Activated gamma-delta T cell (primary cell): ENCODE results near the gene B4GALNT3.

Experiments
- DNase-seq: peaks from one replicate; lab custom pipeline; 2025; lab: John Stamatoyannopoulos, UW

The B4GALNT3 gene

DNA sequence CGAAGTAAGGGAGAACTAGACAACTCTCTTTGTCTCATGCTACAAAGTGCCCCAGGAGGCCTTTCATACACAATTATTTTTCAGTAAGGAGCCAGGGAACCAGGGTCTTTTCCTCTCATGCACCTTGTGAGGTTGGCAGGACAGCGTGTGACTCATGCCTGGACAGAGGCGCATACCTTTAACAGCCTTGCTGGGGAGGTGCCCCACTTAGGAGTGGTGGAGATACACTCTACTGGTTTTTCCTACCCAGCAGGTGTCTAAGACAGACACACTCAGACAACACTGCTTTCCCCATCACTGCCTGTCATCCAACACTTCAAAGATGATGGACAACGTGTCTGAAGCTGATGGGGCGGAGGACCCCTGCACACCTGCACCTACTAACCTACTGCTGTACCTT is 49.1 kb downstream of the B4GALNT3 start:
- DNase-seq = no peak

DNA sequence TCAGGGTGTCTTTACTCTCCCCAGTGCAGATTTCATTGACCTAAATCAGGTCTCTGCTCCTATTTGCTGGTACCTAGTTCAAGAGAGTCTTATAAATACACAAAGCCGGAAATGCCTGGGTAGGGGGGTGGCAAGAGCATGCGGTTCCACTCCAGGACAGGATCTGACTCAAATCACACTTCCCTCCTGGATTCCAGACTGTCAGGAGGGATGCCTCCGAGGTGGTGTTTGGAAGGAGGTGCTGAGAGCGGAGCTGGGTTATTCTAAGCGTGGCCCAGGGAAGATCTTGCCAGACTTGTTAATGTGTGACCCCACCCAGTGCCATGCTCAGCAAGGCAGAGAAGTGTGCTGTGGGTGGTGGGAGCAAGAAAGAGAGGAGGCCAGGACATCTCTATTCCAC is 49.8 kb downstream of the B4GALNT3 start:
- no peak for DNase-seq

DNA sequence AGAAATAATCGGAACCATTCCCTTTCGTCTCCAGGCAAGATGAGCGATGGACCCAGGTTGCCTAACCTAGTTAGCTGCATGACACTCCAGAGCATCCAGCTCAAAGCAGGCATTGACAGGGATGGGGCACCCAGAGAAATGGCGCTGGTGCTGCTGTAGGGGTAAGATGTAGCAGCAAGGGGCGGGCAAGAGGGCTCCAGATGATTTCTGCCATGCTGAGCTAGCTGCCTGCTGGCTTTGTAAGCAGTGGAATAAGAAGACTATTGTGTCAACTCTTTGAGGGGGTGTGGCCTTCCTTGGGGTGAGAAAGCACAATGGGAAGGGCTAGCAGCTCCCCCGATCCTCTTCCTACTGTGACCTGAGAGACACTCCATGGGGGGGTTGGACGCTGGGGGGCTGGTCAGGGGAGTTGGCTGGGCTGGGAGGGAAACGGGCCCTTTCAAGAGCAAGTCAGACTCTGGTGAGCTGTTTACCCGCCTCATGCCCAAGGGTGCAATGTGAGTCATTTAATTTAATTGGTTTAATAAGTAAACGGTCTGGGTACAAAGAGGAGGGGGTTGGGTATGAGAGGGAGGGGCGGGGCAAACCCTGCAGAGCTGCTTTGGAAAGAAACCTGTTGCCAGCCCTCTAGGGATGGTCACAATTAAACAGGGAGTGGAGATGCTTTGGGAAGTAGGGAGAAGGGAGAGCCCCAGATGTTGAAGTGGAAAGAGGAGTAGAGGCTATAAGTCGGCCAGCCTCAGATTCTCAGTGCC is 50.5 kb downstream of the B4GALNT3 start:
- no peak for DNase-seq

DNA sequence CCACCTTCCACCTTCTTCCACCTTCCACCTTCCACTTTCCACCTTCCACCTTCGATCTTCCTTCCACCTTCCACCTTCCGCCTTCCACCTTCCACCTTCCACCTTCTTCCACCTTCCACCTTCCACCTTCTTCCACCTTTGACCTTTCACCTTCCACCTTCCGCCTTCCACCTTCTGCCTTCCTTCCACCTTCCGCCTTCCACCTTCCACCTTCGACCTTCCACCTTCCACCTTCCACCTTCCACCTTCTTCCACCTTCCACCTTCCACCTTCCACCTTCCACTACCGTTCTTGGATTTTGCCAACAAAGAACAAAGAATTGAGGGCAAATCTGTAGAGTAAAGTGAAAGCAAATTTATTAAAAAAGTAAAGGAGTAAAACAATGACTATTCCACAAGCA is 53.2 kb downstream of the B4GALNT3 start:
- DNase-seq = no peak

DNA sequence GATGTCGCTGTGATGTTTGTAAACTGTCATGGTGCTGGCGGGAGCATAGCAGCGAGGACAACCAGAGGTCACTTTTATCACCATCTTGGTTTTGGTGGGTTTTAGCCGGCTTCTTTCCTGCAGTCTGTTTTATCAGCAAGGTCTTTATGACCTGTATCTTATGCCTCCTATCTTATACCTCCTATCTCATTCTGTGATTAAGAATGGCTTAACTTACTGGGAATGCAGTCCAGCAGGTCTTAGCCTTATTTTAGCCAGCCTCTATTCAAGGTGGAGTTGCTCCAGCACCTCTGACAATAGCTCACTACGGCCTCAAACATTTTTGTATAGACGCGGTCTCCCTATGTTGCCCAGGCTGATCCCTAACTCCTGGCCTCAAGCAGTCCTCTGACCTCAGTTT is 53.7 kb downstream of the B4GALNT3 start:
- no peak for DNase-seq

DNA sequence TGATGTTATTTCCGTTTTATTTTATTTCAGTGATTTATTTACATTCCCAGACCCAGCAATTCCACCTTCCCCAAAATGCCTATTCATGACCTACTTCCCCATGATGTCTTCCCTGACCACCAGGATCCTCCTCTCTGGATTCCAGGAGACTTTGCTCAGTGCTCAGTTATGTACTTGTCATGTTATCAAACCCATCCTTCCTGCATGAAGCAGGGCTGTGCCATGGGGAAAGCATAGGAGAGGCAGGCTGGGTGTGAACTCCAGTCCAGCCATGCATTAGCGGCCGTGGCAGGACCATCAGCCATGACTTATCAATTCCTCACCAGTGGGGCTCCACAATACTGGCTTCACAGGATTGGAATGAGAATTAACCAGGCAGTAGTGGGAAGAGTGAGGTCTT is 57.8 kb downstream of the B4GALNT3 start:
- no peak for DNase-seq

DNA sequence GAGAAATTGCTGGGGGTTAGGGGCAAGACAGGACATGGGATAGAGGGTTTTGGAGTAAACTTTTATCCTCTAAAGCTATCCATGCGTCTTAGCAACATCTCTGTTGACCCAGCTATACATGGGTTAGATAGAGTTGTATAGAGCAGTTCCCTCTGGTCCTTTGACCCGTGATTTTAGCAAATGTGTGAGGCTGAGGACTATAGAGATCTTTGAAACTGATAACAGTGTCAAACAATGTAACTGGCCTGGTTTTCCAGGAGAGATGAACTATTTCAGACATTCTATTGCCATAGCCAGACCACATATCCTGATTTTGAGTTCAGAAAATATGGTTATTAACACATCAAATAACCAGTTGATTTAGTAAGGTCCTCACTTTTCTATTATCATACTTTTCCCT is 60.4 kb downstream of the B4GALNT3 start:
- no peak for DNase-seq

DNA sequence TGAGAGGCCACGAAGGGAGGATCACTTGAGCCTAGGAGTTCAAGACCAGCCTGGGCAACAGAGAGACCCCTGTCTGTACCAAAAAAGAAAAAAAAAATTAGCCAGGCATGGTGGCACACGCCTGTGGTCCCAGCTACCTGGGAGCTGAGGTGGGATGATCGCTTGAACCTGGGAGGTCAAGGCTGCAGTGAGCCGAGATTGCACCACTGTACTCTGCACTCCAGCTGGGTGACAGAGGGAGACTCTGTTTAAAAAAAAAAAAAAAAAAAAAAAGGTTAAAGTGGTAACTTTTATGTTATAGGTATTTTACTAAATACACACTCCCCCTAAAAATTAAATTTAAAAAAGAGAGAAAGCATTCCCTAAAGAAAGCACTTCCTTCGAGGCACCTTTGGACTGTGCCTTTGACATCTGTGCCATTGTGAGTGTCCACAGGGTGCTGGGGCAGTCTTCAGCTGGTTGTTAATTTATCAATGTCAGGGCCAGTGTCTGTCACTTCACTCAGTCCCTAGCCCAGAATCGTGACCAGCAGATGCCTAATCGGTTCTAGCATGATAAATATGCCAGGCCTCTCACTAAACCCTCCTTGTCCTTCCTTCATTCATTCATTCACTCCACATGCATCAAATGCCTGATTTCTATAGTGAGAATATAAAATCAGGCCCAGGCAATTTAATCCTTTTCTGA is 63.1 kb downstream of the B4GALNT3 start:
- no peak for DNase-seq

DNA sequence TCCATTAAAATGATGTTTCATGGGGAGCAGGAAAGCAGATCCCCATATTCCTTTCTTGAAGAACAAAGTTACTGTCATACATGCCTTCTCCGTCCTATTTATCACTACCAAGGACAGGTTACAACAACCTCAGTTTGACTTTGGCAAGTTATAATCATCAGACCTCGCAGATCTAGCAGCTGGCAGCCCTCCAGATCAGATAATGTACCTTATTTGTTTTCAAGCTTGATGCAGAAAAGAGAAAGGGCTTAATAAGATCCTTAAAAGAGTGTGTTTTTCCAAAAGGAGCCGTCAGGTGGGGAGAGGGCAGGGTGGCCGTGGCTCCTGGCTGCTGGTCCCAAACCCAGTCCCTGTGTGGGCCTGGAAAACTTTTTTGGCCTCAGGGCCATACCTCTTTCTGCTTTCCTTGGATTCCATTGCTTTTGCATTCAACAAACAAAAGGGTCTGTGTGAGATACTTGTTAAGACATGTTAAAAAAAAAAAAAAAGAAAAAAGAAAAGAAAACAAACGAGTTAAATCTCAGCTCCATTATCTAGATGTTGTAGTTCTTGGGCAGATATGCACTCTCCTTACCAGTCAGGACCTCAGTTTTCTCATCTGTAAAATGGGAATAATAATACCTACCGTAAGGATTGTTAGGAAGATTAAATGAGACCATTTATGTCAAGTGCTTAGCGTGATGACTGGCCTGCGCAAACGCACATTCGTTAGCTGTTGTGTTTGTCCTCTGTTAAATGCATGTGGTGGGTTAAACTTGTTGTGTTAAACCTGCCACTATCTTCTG is 64.6 kb downstream of the B4GALNT3 start:
- no peak for DNase-seq

DNA sequence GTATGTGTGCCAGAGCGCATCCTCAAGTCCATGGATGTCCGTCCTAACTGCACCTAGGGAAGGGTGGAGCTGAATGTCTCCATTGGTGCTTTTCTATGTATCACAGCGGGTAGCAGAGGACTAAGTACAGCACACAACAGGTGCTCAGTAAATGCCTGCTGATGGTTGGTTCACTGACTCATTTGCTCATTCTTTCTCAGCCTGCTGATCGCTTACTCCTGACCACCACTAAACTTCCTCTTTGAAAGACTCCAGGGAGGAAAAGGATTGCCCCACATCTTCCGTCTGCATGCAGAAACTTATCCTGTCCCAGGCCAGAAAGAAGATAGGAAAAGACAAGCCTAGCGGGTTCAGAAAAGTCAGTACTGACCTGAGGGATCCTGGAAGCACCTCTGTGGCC is 66.3 kb downstream of the B4GALNT3 start:
- DNase-seq = no peak

DNA sequence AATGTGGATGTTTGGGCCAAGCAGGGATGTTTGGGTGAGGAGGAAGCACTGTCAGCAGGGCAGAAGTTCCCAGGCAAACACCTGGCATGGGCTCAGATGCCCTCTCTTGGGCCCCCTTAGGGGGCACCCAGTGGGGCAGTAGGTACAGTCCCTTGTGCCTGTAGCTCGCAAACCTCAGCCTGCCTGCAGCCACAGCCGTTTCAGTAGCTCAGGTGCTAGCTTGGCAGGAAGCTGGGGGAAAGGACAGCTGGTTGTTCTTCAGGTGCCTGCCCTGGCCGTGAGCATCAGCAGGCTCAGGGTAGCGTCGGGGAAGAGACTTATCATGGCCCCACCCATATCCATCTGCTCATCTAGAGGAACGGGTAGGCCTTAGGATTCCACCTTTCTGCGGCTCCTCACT is 67.5 kb downstream of the B4GALNT3 start:
- no peak for DNase-seq

DNA sequence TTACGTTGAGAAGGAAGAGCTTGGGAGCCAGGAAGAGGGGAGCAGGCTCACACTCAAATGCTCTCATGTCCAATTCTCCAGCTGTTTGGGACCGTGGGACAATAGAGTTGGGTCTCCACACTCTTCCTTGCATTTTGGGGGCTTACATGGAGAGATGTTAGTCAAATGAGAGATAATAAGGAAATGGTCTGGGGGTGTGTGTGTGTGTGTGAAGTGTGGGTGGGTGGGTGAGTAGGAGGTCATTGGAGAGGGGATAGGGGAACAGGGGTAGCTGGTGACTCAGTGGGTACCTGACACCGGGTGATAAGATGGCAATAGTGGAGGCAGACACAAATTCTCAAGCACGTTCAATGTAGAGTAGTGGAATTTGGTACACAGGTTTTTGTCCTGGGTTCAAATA is 68.0 kb downstream of the B4GALNT3 start:
- no peak for DNase-seq

DNA sequence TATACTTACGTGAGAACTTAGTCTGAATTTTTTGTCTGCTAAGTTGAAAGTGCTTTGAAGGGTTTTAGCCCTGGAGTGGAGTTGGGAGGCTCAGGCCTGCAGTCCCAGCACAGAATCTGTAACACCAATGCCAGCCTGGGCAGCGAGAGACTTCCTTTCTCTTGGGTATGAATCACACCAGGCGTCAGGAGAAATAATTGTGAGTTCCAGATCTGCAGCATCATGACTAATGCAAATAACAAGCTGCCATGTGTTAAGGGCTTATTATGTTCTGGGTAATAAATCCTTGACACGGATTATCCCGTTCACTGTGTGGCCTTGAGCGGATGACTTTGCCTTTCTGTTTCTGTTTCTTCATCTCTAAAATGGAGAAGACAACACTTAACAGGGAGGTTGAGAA is 70.6 kb downstream of the B4GALNT3 start:
- DNase-seq = no peak

DNA sequence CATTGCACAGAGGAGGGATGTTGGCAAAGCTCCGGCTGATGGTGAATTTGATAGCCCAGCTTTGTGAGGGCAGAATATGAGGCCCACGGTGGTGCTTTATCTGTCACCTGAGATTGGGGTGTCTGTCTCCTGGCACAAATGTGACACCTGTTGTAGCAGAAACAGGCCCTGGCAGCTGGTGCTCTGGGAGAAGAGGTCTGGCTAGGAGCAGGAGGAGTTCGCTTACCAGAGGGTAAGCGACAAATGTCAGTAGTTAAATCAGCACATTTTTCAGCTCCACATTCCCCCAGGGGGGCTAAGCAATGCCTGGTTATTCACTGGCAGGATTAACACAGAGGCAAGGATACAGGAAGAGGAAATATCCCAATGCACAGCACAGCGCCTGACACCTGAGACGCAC is 71.1 kb downstream of the B4GALNT3 start:
- DNase-seq = no peak

DNA sequence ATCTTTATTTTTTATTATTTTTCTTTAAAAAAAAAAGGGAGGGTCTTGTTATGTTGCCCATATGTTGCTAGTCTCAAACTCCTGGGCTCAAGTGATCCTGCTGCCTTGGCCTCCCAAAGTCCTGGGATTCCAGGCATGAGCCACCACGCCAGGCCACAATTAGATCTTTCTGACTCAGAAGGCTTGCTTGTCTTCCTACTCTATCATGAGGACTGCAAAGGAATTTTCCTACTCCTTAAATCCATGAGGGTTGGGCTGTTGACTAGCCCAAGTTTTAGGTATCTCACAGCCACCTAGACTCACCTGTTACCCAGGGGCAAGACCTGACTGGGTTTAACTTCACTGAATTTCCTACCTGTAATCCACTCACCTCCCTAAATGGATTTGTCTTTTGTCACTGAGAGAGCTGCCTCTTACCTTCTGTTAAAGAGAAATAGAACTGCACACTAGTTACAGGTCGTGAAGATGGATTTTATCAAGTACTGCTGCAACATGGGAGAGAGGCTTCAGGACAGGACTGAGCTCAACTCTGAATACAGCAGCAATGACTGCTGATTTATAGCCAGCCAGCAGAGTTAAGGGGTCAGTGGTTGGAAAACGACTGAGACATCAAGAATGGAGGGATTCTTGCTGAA is 72.3 kb downstream of the B4GALNT3 start:
- no peak for DNase-seq

DNA sequence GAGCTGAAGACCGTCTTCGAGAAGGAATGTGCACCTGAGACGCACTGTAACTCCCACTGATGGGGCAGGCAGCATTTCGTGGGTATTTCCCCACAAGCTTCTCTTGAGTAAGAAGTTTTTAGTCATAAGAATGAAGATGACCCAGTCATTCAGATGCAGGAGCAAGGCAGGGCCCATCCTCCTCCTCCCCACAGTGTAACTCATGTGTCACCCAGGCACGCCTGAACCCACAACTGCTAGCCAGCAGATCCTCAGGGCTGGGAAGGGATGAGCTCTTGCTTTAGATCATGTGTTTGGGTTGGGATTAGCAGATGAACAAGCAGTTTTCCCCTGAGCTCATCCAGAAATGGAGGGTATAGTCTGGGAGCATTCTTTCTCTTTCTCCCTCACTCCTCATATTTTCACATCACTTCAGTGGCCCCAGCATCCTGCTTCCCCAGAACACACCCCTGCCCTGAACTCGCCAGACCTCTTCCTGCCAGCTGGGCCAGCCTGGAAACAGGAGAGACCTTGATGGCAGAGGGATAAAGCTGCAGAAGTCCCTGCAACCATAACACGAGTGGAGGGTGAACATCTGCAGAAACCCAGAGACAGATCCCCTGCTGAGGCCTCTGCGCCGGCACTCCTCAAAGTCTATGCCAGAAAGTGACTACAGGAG is 73.3 kb downstream of the B4GALNT3 start:
- no peak for DNase-seq

DNA sequence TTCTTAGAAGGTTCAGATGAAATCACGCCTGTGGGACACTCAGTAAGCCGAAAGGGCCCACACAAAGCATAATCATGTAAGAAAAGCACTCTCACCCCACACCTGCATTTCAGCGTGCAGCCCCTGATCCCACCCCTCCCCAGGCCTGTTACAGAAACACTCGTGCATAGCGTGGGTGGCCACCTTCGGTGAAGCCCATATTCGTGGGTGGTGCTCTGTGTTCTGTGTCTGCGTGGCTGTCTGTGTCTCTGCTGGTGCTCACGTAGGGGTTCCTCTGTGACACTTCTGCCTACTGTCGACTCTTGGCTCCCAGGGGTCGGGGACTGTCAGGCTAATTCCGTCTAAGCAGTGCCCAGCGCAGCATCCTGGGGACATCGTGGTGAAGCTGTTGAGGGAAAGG is 74.0 kb downstream of the B4GALNT3 start:
- no peak for DNase-seq

DNA sequence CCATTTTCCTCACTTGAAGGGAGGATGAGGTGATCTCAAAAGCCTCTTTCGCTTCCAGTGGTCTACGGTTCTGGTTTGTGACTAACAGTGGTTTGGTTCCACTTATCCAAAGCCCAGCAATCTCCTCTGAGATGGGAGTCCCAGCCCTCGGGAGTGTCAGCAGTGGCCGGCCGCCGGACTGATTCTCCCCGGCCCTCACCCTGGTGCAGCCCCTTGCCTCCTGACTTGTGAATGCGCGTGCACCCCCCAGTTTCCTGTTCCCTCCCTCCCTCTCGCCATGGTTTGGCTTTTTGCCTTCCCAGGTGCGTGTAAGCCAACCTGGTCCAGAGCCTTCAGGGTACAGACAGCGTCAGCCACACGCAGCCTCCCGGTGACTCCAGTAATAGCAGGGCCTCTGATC is 74.5 kb downstream of the B4GALNT3 start:
- no peak for DNase-seq

DNA sequence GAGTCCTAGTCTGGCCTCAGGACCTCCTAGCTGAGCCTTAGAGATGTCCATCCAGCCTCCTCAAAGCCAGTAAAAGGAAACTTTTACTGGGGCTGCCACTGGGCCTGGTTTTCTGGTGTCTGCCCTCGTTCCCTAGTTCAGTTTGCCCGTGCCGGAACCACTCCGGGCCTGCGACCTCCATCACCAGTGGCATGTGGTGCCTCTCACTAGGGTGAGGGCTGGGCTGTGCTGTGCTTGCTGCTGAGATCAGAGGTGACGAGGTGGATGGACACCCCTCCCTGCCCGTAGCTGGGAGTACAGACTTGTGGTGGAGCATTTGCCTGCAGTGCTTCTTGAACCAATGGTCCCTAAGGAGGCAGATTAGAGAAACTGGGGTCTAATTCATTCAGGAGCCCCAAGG is 75.7 kb downstream of the B4GALNT3 start:
- no peak for DNase-seq

DNA sequence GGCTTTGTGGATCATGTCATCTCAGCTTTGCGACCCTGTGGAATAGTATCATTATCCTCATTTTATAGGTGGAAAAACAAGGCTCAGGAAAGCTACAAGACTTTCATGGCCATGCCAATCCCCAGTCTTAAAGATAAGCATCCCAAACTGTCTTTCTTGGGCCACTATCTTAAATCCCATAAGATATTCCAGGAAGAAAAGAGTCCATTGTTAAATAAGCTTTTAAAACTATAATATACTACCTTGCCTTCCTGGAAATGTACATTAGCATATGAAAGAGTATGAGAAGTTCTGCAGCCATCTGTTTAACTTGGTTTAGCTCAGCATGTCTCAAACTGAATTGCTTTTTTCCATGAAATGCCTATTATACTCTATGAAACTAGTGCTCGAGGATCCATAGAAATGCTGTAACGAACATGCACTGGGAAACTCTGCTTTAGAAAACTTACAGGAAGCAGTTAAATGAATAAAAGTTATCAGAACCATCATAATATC is 77.1 kb downstream of the B4GALNT3 start:
- no peak for DNase-seq

DNA sequence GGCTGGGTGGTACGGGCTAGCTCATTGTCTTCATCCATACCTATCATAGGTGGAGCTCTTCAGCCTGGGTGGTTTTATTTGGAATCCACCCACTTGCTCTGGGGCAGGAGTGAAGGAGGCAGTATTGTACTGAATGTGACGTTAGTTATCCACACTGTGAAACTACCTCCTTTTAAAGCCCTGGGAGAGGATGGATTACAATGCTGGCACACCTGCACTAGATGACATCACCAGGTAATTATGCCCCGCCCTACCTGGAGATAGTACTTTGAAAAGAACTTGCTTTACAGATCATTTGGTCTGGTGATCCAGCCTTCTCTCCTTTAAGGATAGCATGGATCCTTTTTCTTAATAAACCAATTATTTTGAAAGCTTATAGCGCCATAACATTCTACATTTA is 78.0 kb downstream of the B4GALNT3 start:
- DNase-seq = no peak
